Mesenchymal stem cell (in vitro differentiated cells and primary cell): ENCODE results near the gene RAP1B.
A peak's percentile ranks its signal among the peaks of the same experiment; 100 is the strongest.

Experiments used
- DNase-seq: peaks from one replicate; pipeline ENCODE4 v3.0.0-alpha.2; 2013
- H2AFZ ChIP-seq: one replicate; pipeline ENCODE4 v1.6.1; 2013; ENCODE audit warnings: low read depth, mild to moderate bottlenecking, control low read depth, inconsistent platforms, low read length, moderate library complexity
- H2AK5ac ChIP-seq: 2 replicates; pipeline ENCODE4 v1.6.1; 2013; ENCODE audit warnings: low read length, moderate library complexity, mild to moderate bottlenecking, inconsistent platforms; ENCODE audit not compliant: severe bottlenecking
- H2BK120ac ChIP-seq: one replicate; pipeline ENCODE4 v1.6.1; 2013; ENCODE audit warnings: low read depth, mild to moderate bottlenecking, inconsistent platforms, low read length, moderate library complexity
- H2BK12ac ChIP-seq, 2 experiments: one replicate each; pipeline ENCODE4 v1.6.1; 2013; ENCODE audit warnings: inconsistent platforms in 2 of 2, low read length in 2 of 2, mild to moderate bottlenecking in 2 of 2, moderate library complexity in 2 of 2, control low read depth in 1 of 2
- H2BK15ac ChIP-seq: one replicate; pipeline ENCODE4 v1.6.1; 2013; ENCODE audit warnings: mild to moderate bottlenecking, low read depth, inconsistent platforms; ENCODE audit not compliant: poor library complexity, severe bottlenecking
- H2BK5ac ChIP-seq: 2 replicates; pipeline ENCODE4 v1.6.1; 2013; ENCODE audit warnings: low read depth, mild to moderate bottlenecking, low read length, control low read depth, inconsistent platforms; ENCODE audit not compliant: poor library complexity, severe bottlenecking
- H3K14ac ChIP-seq, 2 experiments: one replicate each; pipeline ENCODE4 v1.6.1; 2013; ENCODE audit warnings: inconsistent platforms in 2 of 2, low read length in 2 of 2, control low read depth in 1 of 2, mild to moderate bottlenecking in 1 of 2, moderate library complexity in 1 of 2
- H3K18ac ChIP-seq, 2 experiments: one replicate each; pipeline ENCODE4 v1.6.1; 2013; ENCODE audit warnings: inconsistent platforms in 2 of 2, low read length in 2 of 2, control low read depth in 1 of 2, low read depth in 1 of 2, mild to moderate bottlenecking in 1 of 2
- H3K23ac ChIP-seq, 2 experiments: one replicate each; pipeline ENCODE4 v1.6.1; 2013; ENCODE audit warnings: inconsistent platforms in 2 of 2, low read length in 2 of 2, mild to moderate bottlenecking in 2 of 2, moderate library complexity in 2 of 2, control low read depth in 1 of 2
- H3K27ac ChIP-seq: 2 replicates; pipeline ENCODE4 v1.5.1; 2013; ENCODE audit warnings: mild to moderate bottlenecking, moderate library complexity, low read length, control low read depth, inconsistent platforms; ENCODE audit not compliant: poor library complexity, severe bottlenecking
- H3K27me3 ChIP-seq, 2 experiments: 2 replicates each; pipeline versions ENCODE4 v1.6.1 to v1.7.0; 2013; ENCODE audit warnings: low read length in 2 of 2, mild to moderate bottlenecking in 2 of 2, moderate library complexity in 2 of 2, control low read depth in 1 of 2, inconsistent platforms in 1 of 2; ENCODE audit not compliant: control insufficient read depth in 1 of 2, insufficient read depth in 1 of 2
- H3K36me3 ChIP-seq, 2 experiments: 2 replicates each; pipeline versions ENCODE4 v1.6.1 to v1.7.0; 2013; ENCODE audit warnings: low read length in 2 of 2, control low read depth in 1 of 2, inconsistent platforms in 1 of 2, low read depth in 1 of 2, mild to moderate bottlenecking in 1 of 2; ENCODE audit not compliant: insufficient read depth in 2 of 2, control insufficient read depth in 1 of 2
- H3K4ac ChIP-seq, 2 experiments: one replicate each; pipeline ENCODE4 v1.6.1; 2013; ENCODE audit warnings: inconsistent platforms in 2 of 2, low read length in 2 of 2, mild to moderate bottlenecking in 2 of 2, moderate library complexity in 2 of 2, control low read depth in 1 of 2, low read depth in 1 of 2
- H3K4me1 ChIP-seq: 2 replicates; pipeline ENCODE4 v1.6.1; 2013; ENCODE audit warnings: low read depth, low read length, control low read depth; ENCODE audit not compliant: control insufficient read depth, insufficient read depth
- H3K4me2 ChIP-seq: 2 replicates; pipeline ENCODE4 v1.6.1; 2013; ENCODE audit warnings: low read length, mild to moderate bottlenecking, inconsistent platforms; ENCODE audit not compliant: poor library complexity, severe bottlenecking
- H3K4me3 ChIP-seq, 2 experiments: 2 replicates each; pipeline versions ENCODE4 v1.5.1 to v1.7.0; 2013; ENCODE audit warnings: low read length in 2 of 2, mild to moderate bottlenecking in 2 of 2, control low read depth in 1 of 2, low read depth in 1 of 2; ENCODE audit not compliant: insufficient read depth in 1 of 2
- H3K79me1 ChIP-seq: replicated peaks from 2 replicates; pipeline ENCODE4 v1.6.1; 2013; ENCODE audit warnings: mild to moderate bottlenecking, control low read depth, low read length, inconsistent platforms; ENCODE audit not compliant: poor library complexity, severe bottlenecking
- H3K9ac ChIP-seq: 2 replicates; pipeline ENCODE4 v1.7.0; 2013; ENCODE audit warnings: mild to moderate bottlenecking, low read length, moderate library complexity
- H3K9me3 ChIP-seq: 2 replicates; pipeline ENCODE4 v1.7.0; 2013; ENCODE audit warnings: mild to moderate bottlenecking, low read length; ENCODE audit not compliant: control insufficient read depth
- H4K8ac ChIP-seq: one replicate; pipeline ENCODE4 v1.6.1; 2013; ENCODE audit warnings: inconsistent platforms, mild to moderate bottlenecking, low read length, moderate library complexity
- H4K91ac ChIP-seq: one replicate; pipeline ENCODE4 v1.6.1; 2013; ENCODE audit warnings: mild to moderate bottlenecking, low read length, inconsistent platforms
- WGBS: methylation state at CpG from one replicate; pipeline ENCODE4 v1.1.7; 2013; ENCODE audit warnings: mixed read lengths; 5-methylcytosine and 5-hydroxymethylcytosine counted together

Gene RAP1B

GRCh38 chr12:68585966-68586365 is 24.7 kb upstream of the RAP1B start:
- 93% methylated on average over 5 of the region's 5 CpGs for WGBS
- Histone ChIP-seq H3K27ac (no peak overlapping the region), H2BK120ac (no peak overlapping the region), H3K27me3 (no peaks in the 10 kb centered on the region), H4K91ac (no peak overlapping the region), H3K4ac (no peak overlapping the region), H2BK5ac (no peak overlapping the region), H3K18ac (no peak overlapping the region), H3K9ac (no peak overlapping the region), H3K4me1 (no peaks in the 10 kb centered on the region), H3K4me3 (no peak overlapping the region), H3K9me3 (peaks cover 12% of the 10 kb centered on the region), H3K79me1 (no peaks in the 10 kb centered on the region), H2BK12ac (no peak overlapping the region), H2AK5ac (no peak overlapping the region), H2AFZ (no peak overlapping the region), H3K23ac (no peak overlapping the region), H3K4me2 (no peak overlapping the region), H3K14ac (no peak overlapping the region), H2BK15ac (no peak overlapping the region), H3K36me3 (no peaks in the 10 kb centered on the region), H4K8ac (no peak overlapping the region)
- DNase-seq, result no peak

GRCh38 chr12:68587448-68587873 is 23.2 kb upstream of the RAP1B start:
- H3K79me1 ChIP-seq, result no peaks in the 10 kb centered on the region
- H3K4me1 ChIP-seq, result no peaks in the 10 kb centered on the region
- no peak overlapping the region for H3K9ac ChIP-seq
- H2BK15ac ChIP-seq, result no peak overlapping the region
- H2AK5ac ChIP-seq, result no peak overlapping the region
- no peak overlapping the region for H3K23ac ChIP-seq
- 96% methylated on average over 3 of the region's 3 CpGs for WGBS
- DNase-seq, result no peak
- H3K27me3 ChIP-seq, result no peaks in the 10 kb centered on the region
- no peak overlapping the region for H2AFZ ChIP-seq
- H4K91ac ChIP-seq, result no peak overlapping the region
- no peak overlapping the region for H2BK5ac ChIP-seq
- H2BK12ac ChIP-seq, result no peak overlapping the region
- H3K14ac ChIP-seq, result no peak overlapping the region
- no peak overlapping the region for H2BK120ac ChIP-seq
- no peaks in the 10 kb centered on the region for H3K36me3 ChIP-seq
- no peak overlapping the region for H3K4me2 ChIP-seq
- no peak overlapping the region for H3K27ac ChIP-seq
- no peak overlapping the region for H3K4me3 ChIP-seq
- H4K8ac ChIP-seq, result no peak overlapping the region
- H3K18ac ChIP-seq, result peak overlapping the region in 1 of 2 experiments; percentile 0
- H3K9me3 ChIP-seq, result peaks cover 12% of the 10 kb centered on the region
- H3K4ac ChIP-seq, result no peak overlapping the region

DNA sequence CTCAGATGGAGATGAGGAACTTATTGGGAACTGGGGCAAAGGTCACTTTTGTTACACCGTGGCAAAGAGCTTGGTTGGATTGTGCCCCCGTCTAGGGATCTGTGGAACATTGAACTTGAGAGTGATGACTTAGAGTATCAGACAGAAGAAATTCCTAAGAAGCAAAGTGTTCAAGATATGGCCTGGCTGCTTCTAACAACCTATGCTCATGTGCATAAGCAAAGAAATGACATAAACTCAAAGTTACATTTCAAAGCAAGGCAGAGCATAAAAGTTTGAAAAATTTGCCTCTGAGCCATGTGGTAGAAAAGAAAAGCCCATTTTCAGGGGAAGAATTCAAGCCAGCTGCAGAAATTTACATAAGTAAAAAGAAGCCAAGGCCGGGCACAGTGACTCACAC is 21.5 kb upstream of the RAP1B start:
- 90% methylated on average over 3 of the region's 3 CpGs for WGBS

GRCh38 chr12:68591734-68592418 is 18.8 kb upstream of the RAP1B start:
- H2BK15ac ChIP-seq, result no peak overlapping the region
- H2BK5ac ChIP-seq, result no peak overlapping the region
- no peak overlapping the region for H3K14ac ChIP-seq
- no peak overlapping the region for H3K23ac ChIP-seq
- H3K4me1 ChIP-seq, result no peaks in the 10 kb centered on the region
- peaks cover 16% of the 10 kb centered on the region for H3K9me3 ChIP-seq
- no peak overlapping the region for H4K91ac ChIP-seq
- no peak overlapping the region for H3K4ac ChIP-seq
- H3K36me3 ChIP-seq, result no peaks in the 10 kb centered on the region
- no peaks in the 10 kb centered on the region for H3K79me1 ChIP-seq
- no peak overlapping the region for H3K4me2 ChIP-seq
- H3K4me3 ChIP-seq, result no peak overlapping the region
- no peak overlapping the region for H2BK120ac ChIP-seq
- 83% methylated on average over 5 of the region's 6 CpGs for WGBS
- H2AK5ac ChIP-seq, result no peak overlapping the region
- no peaks in the 10 kb centered on the region for H3K27me3 ChIP-seq
- no peak overlapping the region for H2AFZ ChIP-seq
- no peak overlapping the region for H4K8ac ChIP-seq
- no peak overlapping the region for H3K18ac ChIP-seq
- H3K9ac ChIP-seq, result no peak overlapping the region
- no peak overlapping the region for H3K27ac ChIP-seq
- no peak overlapping the region for H2BK12ac ChIP-seq
- DNase-seq, result no peak

More for the DNA sequence above, 21.5 kb upstream of the RAP1B start:
- H3K14ac ChIP-seq, result no peak overlapping the region
- H2BK5ac ChIP-seq, result no peak overlapping the region
- no peak overlapping the region for H4K91ac ChIP-seq
- no peaks in the 10 kb centered on the region for H3K79me1 ChIP-seq
- no peaks in the 10 kb centered on the region for H3K27me3 ChIP-seq
- no peak overlapping the region for H2BK120ac ChIP-seq
- no peak overlapping the region for H2BK15ac ChIP-seq
- no peak overlapping the region for H3K4ac ChIP-seq
- H3K23ac ChIP-seq, result no peak overlapping the region
- no peak overlapping the region for H4K8ac ChIP-seq
- peaks cover 16% of the 10 kb centered on the region for H3K9me3 ChIP-seq
- H2AFZ ChIP-seq, result no peak overlapping the region
- no peak overlapping the region for H3K27ac ChIP-seq
- no peak overlapping the region for H2AK5ac ChIP-seq
- no peak overlapping the region for H2BK12ac ChIP-seq
- no peak overlapping the region for H3K4me2 ChIP-seq
- H3K4me3 ChIP-seq, result no peak overlapping the region
- DNase-seq, result no peak
- H3K4me1 ChIP-seq, result no peaks in the 10 kb centered on the region
- H3K36me3 ChIP-seq, result no peaks in the 10 kb centered on the region
- no peak overlapping the region for H3K18ac ChIP-seq
- H3K9ac ChIP-seq, result no peak overlapping the region
